Progenitor cell of endocrine pancreas (in vitro differentiated cells): ENCODE measurements around the gene PCDH20. TPM values are rescaled to one million over a fixed set of nuclear protein-coding genes. Genes with fewer than 3 reads are reported as not detected.

Experiments used
- DNase-seq: peaks from one replicate; pipeline ENCODE4 v3.0.0; 2021; ENCODE audit warnings: low spot score; ENCODE audit not compliant: unreplicated experiment
- H3K27ac Mint-ChIP-seq: 2 replicates; pipeline ENCODE4 v1.8.0; 2021; ENCODE audit warnings: mild to moderate bottlenecking, moderate library complexity, mixed read lengths
- H3K27me3 Mint-ChIP-seq: 2 replicates; pipeline ENCODE4 v1.8.0; 2021; ENCODE audit warnings: mixed read lengths
- H3K36me3 Mint-ChIP-seq: 2 replicates; pipeline ENCODE4 v1.8.0; 2022; ENCODE audit warnings: mixed read lengths; ENCODE audit not compliant: insufficient read depth
- H3K4me1 Mint-ChIP-seq: 2 replicates; pipeline ENCODE4 v1.8.0; 2021; ENCODE audit warnings: low read depth, mixed read lengths
- H3K4me3 Mint-ChIP-seq: 2 replicates; pipeline ENCODE4 v1.8.0; 2021; ENCODE audit warnings: low read depth, mild to moderate bottlenecking, moderate library complexity, mixed read lengths
- H3K9me3 Mint-ChIP-seq: 2 replicates; pipeline ENCODE4 v1.8.0; 2021; ENCODE audit warnings: low read depth, mixed read lengths
- total RNA-seq: library from RNA; stranded (reverse); gene quantifications from 2 replicates; pipeline ENCODE4 v1.2.1, GENCODE V29; 2021
- TF ChIP-seq, protein P1 (sequence below): fragments of 200-600 bp; sonication (generic); IDR thresholded peaks from one replicate; pipeline ENCODE4 v1.5.0; 2021; ENCODE audit warnings: antibody characterized with exemption, mild to moderate bottlenecking; ENCODE audit not compliant: unreplicated experiment

Gene PCDH20
- total RNA-seq, 1 donor from 2014 or later: 22.7 TPM

DNA sequence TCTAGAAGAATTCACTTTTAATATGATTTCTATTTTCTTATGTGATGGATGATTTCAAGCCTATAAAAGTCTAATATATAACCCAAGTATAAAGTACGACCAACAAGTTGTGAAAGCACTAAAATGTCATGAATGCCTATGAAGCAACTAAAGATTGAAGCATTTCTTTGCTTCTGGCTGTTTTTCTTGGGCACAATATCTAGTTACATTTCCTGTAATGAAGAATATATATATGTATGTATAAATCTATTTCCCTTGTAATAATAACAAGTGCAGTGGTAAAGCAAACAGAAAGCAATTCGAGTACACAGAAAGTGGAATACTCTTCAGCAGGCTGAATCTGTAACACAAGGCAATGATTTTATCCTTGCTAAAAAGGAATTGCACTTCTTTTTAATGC, 5.4 kb downstream of the PCDH20 start:
- Mint-ChIP-seq H3K4me3 (peak overlapping the region; percentile 52), H3K27me3 (no peaks in the 10 kb centered on the region), H3K27ac (no peak overlapping the region), H3K4me1 (peaks cover 17% of the 10 kb centered on the region), H3K9me3 (no peaks in the 10 kb centered on the region), H3K36me3 (peaks cover 5% of the 10 kb centered on the region)
- no peak for DNase-seq
- TF ChIP-seq, protein P1, sequence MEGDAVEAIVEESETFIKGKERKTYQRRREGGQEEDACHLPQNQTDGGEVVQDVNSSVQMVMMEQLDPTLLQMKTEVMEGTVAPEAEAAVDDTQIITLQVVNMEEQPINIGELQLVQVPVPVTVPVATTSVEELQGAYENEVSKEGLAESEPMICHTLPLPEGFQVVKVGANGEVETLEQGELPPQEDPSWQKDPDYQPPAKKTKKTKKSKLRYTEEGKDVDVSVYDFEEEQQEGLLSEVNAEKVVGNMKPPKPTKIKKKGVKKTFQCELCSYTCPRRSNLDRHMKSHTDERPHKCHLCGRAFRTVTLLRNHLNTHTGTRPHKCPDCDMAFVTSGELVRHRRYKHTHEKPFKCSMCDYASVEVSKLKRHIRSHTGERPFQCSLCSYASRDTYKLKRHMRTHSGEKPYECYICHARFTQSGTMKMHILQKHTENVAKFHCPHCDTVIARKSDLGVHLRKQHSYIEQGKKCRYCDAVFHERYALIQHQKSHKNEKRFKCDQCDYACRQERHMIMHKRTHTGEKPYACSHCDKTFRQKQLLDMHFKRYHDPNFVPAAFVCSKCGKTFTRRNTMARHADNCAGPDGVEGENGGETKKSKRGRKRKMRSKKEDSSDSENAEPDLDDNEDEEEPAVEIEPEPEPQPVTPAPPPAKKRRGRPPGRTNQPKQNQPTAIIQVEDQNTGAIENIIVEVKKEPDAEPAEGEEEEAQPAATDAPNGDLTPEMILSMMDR: no peak

DNA sequence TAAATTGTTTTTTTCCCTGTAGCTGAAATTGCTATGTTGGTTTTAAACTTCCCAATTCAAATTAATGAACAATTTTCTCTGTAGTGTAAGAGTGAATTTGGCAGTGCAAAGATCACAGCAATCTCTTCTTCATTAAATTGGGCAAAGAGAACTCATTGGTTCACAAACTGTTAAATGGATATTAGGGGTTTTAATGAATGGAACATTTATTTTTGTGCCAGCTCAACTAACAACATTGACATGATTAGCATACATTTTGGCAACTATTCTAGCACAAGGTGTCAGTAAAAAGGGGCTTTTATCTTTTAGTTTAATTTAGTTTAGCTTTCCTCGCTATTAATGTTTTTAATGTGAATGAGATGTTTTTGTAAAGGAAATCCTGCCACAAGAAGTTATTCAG, 7.1 kb downstream of the PCDH20 start:
- Mint-ChIP-seq H3K36me3 (peaks cover 5% of the 10 kb centered on the region), H3K9me3 (no peaks in the 10 kb centered on the region), H3K27me3 (no peaks in the 10 kb centered on the region), H3K4me1 (peaks cover 13% of the 10 kb centered on the region), H3K27ac (no peak overlapping the region), H3K4me3 (no peak overlapping the region)
- DNase-seq: no peak
- TF ChIP-seq, protein P1: no peak

DNA sequence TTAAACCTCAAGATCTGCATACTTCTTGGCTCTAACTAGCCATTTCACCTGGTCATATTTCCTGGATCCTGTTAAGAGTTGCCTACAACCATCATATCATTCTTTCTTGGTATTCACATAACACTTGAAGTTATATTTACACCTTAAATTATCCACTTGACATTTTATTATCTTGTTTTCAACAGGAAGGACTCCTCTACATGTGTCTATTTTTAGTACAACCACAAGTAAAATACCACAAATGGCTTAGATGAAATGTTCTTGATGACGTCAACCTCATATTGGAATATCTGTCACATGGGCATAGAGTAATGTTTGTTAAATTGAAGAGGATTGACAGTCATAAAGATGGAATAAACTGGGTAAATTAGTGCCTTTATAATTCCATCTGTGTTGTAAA, 9.4 kb downstream of the PCDH20 start:
- peaks cover 6% of the 10 kb centered on the region for H3K4me1 Mint-ChIP-seq
- H3K9me3 Mint-ChIP-seq: no peaks in the 10 kb centered on the region
- no peak overlapping the region for H3K27ac Mint-ChIP-seq
- H3K36me3 Mint-ChIP-seq: no peaks in the 10 kb centered on the region
- TF ChIP-seq, protein P1: no peak
- H3K4me3 Mint-ChIP-seq: no peak overlapping the region
- no peak for DNase-seq
- H3K27me3 Mint-ChIP-seq: no peaks in the 10 kb centered on the region

DNA sequence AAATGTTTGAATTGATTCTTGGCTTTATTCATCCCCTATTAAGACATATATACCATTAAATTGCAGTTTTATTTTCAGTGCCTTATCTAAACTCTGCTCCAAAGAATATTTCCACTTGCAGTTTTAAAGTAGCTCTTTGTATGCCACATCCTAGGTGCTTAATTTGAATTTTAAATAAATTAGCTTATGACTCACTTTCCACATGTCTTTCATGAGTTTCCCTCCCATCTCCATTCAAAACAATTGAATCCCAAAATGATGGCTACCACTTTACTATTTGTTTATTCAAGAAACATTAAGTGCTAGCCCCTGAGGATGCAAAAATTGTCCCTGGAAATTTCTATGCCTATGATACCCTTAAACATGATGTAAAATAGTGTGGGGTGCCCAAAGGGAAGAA, 19.5 kb downstream of the PCDH20 start:
- Mint-ChIP-seq H3K27me3 (no peaks in the 10 kb centered on the region), H3K4me3 (no peak overlapping the region), H3K9me3 (no peaks in the 10 kb centered on the region), H3K4me1 (no peaks in the 10 kb centered on the region), H3K27ac (no peak overlapping the region), H3K36me3 (no peaks in the 10 kb centered on the region)
- no peak for DNase-seq
- TF ChIP-seq, protein P1: no peak

DNA sequence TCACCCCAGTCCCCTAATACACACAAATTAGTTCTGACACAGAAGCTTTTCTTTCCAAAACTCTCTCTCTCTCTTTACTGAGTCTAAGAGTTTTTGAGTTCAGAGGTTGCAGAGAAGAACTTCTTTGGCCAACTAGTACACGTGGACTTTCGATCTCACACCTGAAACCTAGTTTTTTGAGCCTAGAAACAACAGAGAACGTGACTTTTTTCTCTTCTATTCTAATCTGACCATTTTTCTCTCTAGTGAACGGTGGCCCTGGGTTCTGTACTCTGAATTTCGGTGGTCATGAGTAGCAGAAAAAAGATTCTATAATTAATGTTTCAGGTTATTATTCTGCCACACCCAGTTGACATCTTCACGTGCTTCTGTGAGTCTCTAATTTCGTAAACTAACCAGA, 24.2 kb downstream of the PCDH20 start:
- Mint-ChIP-seq H3K36me3 (no peaks in the 10 kb centered on the region), H3K27me3 (no peaks in the 10 kb centered on the region), H3K9me3 (no peaks in the 10 kb centered on the region), H3K4me1 (no peaks in the 10 kb centered on the region), H3K4me3 (no peak overlapping the region), H3K27ac (no peak overlapping the region)
- TF ChIP-seq, protein P1: no peak
- no peak for DNase-seq
